ENCODE measurements around the gene ITPRID2. TPM values are rescaled to one million over a fixed set of nuclear protein-coding genes. Genes with fewer than 3 reads are reported as not detected.

Gene ITPRID2
- total and polyA plus RNA-seq, 2 of the 8 experiments (the other 6 are each of a cell fraction or from before 2014, with no cell fraction given) = 1.9 to 12.6 TPM

GRCh38 chr2:181848261-181848886 lies 43.2 kb upstream of the ITPRID2 start (continued):
- TF ChIP-seq CHD7 (IDR thresholded peaks at IDR 0.05; ENCODE audit: insufficient replicate concordance, low read length) (no peak), NANOG (IDR thresholded peaks at IDR 0.05; ENCODE audit: insufficient read depth, low read depth, low read length, poor library complexity, severe bottlenecking) (no peak), CHD2 (IDR thresholded peaks at IDR 0.05; ENCODE audit: low read length) (no peak), BACH1 (IDR thresholded peaks at IDR 0.05; ENCODE audit: low read length) (no peak), YY1 (IDR thresholded peaks at IDR 0.05; ENCODE audit: low read depth, low read length) (no peak), GTF2F1 (IDR thresholded peaks at IDR 0.05; ENCODE audit: borderline replicate concordance, low read depth, low read length) (no peak), RFX5 (IDR thresholded peaks at IDR 0.05; ENCODE audit: borderline replicate concordance, low read depth, low read length) (no peak), ATF2 (IDR thresholded peaks at IDR 0.05; ENCODE audit: low read length) (no peak), KDM1A (IDR thresholded peaks at IDR 0.05; ENCODE audit: borderline replicate concordance, low read length) (no peak), POLR2AphosphoS5 (IDR thresholded peaks at IDR 0.05; ENCODE audit: low read depth, low read length) (no peak)

All from H1 (cell line).